SK-N-SH treated with all-trans-retinoic acid at 6 μM for 48 hours (cell line): ENCODE data around the gene IL18R1.

Experiments used
- BACH2 ChIP-seq: fragments of 250-450 bp; sonication (Bioruptor Pico); IDR thresholded peaks from 2 replicates; pipeline ENCODE4 v1.9.0; 2021; ENCODE audit warnings: mild to moderate bottlenecking, borderline replicate concordance
- ZFP3 ChIP-seq: fragments of 250-450 bp; sonication (Bioruptor Pico); IDR thresholded peaks from 2 replicates; pipeline ENCODE4 v1.5.0; 2020; ENCODE audit warnings: mild to moderate bottlenecking, moderate library complexity

- TF ChIP-seq ZFP3 (CRISPR knock-in tag) (no peak), BACH2 (CRISPR knock-in tag) (no peak)
Measured at GRCh38 chr2:102435741-102436140, 80.1 kb downstream of the IL18R1 start.
